ENCODE results near the gene FYCO1.

FYCO1 gene

GRCh38 chr3:45921158-45922038 is 74.2 kb downstream of the FYCO1 start:
- no peak for DNase-seq (ENCODE audit: low read depth in 1 of 2, low spot score in 1 of 2)

DNA sequence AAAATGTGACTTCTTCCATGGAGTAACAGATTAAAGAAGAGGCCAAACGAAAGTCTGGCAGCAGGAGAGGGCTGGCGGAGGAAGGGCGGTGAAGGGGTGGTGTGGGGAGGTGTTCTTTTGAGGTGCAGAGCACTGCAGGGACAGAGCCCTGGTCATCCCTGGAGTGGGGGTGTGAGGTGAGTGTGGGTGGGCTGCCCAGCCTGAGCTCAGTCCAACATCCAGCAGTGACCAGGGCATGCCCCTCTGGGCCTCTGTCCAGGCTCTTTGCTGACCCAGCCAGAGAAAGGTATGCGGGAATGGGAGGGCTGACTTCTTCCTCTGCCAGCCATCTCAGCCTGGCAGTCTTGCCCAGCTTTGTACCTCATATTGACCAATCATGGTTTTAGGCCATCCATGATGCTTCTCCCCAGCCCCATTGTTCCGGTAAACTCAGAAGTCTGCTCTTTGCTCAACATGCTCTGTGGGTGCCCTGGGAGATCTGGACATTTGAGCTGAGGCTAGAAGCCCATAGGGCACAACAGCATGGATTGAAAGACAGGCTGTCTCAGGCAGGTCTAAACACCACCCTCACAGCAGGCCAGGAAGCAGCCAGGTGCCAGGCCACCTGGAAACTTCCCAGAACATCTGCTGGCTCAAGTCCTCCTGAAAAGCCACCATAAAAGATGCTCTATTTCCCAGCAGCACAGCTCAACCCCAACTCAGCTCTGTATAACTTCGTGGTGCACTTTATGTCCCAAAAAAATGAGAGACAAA is 78.3 kb downstream of the FYCO1 start:
- DNase-seq (ENCODE audit: low read depth in 1 of 2, low spot score in 1 of 2) = no peak

DNA sequence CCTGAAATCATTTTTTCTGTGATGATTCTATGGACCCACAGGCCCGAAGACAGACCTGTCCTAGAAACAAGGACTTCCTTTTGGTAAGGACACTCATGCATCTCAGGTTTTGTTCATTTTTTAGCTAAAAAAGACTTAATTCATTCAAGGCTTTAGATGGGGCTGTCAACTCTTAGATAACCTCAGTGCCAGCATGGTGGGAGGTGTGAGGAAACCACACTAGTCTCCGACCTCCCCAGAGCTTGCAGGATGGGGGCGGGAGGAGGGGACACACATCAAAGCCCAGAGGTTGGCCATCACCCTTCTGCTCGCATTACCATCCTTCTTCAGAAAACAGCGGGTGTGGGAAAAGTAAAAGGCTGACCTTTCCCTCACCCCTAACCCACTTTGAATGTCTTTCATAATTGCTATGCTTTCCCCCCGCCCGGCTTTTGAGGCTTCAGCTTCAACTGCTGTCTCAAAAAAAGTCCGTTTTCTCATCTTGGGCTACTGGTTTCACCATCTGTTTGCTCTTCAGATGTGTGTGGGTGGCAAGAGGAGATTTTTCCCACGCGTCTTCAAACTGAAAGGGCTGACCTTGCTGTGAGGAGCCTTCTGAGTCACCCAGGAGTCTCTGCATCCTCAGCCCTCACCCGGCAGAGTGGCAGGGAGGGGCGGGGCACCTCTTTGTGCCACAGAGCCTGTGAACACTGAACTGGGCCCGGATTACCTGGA is 79.9 kb downstream of the FYCO1 start:
- peak; percentile 49 to 64 for DNase-seq (ENCODE audit: low read depth in 1 of 2, low spot score in 1 of 2)

- no peak for DNase-seq (ENCODE audit: low read depth in 1 of 2, low spot score in 1 of 2)
Observed at GRCh38 chr3:45915059-45915439, 80.6 kb downstream of the FYCO1 start.

DNA sequence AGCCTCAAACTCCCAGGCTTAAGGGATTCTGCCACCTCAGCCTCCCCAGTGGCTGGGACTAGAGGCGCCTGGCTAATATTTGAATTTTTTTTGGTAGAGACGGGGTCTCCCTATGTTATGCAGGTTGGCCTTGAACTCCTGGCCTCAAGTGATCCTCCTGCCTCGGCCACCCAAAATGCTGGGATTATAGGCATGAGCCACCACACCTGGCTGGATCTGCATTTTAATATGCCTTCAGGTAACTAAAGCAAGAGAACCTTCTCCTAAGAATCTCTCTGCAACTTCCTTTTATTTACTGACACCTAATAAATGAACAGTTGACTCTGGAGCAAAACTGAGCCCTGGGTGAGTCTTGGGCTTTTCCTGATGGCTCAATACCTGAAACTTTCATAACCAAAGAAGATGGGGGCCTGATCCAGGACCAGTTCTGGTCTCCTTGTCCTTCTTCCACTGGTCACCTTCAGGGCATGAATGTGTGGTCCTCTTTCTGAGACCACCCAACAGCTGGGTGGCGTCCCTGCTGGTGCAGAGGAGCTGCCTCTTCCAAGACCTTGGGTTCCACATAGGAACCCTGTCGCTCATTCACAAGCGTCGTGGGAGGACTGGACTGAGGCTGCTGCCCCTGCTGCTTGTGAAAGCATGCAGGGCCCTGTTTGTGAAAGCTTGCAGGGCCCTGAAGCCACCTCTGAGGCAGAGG is 81.1 kb downstream of the FYCO1 start:
- DNase-seq (ENCODE audit: low read depth in 1 of 2, low spot score in 1 of 2) = no peak

- no peak for DNase-seq (ENCODE audit: low read depth in 1 of 2, low spot score in 1 of 2)
Observed at GRCh38 chr3:45912435-45912834, 83.2 kb downstream of the FYCO1 start.

- DNase-seq (ENCODE audit: low read depth in 1 of 2, low spot score in 1 of 2) = no peak
Observed at GRCh38 chr3:45911511-45912226, 84.0 kb downstream of the FYCO1 start.

DNA sequence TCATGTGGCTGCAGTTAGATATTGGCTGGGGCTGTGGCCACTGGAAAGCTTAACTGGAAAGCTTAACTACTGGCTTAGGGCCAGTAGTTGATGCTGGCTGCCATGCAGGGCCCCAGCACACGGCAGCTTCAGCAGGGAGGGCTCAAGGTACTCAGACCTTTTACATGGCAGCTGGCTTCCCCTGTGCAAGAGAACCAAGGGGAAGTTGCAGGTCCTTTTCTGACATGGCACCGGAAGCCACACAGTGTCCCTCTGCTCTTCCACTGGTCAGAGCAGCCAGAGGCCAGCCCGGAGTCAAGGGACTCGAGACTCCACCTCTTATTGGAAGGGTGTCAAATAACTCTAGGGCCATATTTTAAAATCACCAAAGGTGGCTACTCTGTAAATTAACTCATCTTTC is 84.7 kb downstream of the FYCO1 start:
- DNase-seq (ENCODE audit: low read depth in 1 of 2, low spot score in 1 of 2) = no peak

- DNase-seq (ENCODE audit: low read depth in 1 of 2, low spot score in 1 of 2) = no peak
Observed at GRCh38 chr3:45909542-45909941, 86.1 kb downstream of the FYCO1 start.

GRCh38 chr3:45908761-45909160 is 86.9 kb downstream of the FYCO1 start:
- no peak for DNase-seq (ENCODE audit: low read depth in 1 of 2, low spot score in 1 of 2)

DNA sequence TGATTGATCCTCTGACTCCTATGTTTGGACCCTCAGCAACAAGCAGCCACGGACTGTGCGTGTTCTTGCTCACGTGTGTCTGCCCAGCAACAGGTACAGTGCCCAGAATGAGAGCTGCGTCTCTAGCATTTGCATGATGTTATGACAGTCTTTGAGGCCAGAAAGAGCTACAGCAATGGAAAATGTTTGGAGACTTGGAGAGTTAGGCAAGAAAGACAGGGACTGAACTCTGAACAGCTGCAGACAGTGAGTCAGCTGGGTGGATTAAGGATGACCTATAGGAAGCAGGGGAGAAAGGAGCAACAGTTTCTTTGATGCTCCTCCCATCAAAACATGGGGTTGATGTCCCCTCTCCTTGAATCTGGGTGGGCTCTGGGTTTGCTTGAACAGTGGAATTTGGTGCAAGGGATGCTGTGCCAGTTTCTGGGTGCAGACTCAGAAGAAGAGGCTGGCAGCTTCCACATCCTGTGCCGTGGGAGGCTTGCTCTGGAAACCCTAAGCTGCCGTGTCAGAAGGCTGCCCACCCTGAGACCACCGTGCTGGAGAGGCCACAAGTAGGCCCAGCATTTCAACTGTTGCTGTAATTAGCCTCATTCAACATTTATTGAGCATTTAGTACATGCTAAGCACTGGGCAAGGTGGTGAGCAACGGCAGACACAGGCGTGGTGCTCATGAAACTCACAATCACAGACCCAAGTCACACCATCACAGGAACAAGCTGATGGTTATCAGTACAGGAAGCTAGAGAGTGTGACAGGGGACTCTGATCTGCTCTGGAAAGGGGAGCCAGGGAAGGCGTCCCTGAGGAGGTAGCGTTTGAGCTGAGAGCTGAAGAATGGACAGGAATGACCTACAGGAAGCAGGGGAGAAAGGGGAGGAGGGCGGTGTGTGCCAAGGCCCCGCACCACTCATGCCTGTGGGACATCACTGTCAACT is 87.6 kb downstream of the FYCO1 start:
- no peak for DNase-seq (ENCODE audit: low read depth in 1 of 2, low spot score in 1 of 2)

DNA sequence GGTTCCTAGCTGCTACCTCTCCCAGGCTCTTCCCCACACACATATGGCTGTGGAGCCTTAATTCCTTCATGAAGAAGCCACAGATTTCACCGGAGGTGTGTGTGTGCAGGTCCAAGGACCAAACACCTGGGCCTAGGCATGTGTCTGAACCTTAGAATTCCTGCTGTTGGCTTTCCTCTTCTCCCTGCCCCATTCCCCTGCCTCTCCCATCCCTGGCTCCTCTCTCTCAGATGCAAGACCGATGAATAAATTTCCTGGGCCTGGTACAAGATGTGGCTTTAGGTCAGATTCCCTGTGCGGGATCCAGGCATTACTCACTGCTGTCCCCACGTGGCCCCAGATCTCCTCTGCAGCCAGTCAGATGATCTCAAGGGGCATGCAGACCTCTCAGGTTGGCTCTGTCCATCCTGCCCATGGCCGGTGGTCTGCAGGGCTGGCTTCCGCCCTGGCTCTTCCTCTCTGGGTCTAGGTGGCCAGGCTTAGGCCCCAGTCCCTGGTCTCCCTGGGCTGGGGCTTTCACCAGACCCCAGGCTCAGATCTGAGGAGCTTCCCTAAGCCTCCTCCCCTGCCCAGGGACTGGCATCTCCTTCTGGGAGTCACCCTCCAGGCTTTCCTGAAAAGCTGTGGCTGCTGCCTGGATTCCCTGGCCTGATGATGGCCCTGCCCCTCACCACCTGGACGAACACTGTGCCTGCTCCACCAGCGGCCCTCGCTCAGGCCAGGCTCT is 88.8 kb downstream of the FYCO1 start:
- DNase-seq (ENCODE audit: low read depth in 1 of 2, low spot score in 1 of 2) = no peak

GRCh38 chr3:45905755-45906154 is 89.9 kb downstream of the FYCO1 start:
- no peak for DNase-seq (ENCODE audit: low read depth in 1 of 2, low spot score in 1 of 2)

DNA sequence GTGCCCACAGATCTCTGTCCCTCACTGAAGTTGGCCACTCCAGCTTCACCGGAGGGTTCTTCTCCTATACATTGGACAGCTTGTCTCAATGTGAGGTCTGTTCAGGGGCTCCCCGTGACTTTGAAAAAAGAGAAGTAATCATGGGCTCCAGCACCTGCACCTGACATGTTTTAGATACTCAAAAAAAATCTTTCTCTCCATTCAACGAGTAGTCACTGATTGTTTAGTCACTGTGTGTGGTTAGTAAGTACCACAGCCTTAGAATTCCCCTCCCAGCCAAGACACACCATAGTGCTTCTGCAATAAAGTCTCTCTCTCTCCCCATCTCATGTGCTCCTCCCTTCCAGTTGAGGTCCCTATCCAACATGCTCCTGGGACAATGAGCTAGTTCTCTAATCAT is 90.7 kb downstream of the FYCO1 start:
- DNase-seq (ENCODE audit: low read depth in 1 of 2, low spot score in 1 of 2) = no peak

GRCh38 chr3:45896956-45897355 is 98.7 kb downstream of the FYCO1 start:
- DNase-seq (ENCODE audit: low read depth in 1 of 2, low spot score in 1 of 2) = no peak

DNA sequence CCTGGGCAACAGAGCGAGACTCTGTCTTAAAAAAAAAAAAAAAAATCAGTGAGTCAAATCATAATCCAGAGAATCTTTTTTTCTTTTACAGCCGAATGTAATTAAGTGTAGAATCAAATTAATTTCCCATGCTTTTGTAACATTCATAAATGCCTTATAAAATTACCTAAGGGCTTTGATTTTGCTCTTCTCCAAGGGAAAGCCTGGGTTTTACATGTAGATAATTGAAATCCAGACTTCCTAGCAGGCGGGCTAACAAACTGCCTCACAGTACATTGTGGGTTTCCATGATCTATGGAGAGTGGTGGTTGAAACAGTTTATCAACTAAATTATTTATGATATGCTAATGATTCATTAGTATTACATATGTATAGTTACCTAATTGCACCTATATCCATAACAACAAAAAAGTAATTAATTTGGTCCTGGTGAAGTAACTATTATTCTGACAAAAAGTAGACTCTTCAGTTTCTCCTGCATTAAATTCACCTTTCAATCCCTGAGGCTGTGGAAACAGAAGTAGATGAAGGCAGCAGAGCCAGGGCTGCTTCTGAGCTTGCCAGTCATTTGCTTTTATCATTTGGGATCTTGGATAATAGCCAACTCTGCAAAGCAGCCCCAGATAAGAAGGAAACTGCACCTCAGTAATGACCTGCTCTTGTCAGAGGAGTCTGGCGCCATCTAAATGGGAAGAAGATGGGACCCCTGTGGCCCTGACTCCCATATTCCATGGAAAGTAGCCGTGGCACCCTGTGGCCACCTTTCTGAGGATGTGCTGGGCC is 99.7 kb downstream of the FYCO1 start:
- no peak for DNase-seq (ENCODE audit: low read depth in 1 of 2, low spot score in 1 of 2)

DNA sequence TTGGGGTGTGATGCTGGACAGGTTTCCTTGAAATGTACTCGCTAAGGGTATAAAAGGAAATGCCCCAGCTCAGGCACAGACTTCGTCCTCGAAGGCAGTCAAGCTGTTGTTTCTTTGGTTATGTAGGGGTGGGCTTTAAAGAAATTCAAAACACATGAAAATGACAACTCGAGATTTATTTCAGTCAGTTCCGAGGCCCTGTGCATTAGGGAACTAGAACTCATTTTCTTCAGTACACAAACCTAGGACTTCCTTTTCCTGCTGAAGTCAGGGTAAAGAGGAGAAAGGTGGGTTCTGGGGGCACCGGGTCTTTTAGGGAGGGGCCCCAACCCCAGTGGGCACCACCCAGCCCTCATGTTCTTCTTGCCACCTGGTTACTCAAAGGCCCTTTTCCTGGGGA is 101.6 kb downstream of the FYCO1 start:
- no peak for DNase-seq (ENCODE audit: low read depth in 1 of 2, low spot score in 1 of 2)

DNA sequence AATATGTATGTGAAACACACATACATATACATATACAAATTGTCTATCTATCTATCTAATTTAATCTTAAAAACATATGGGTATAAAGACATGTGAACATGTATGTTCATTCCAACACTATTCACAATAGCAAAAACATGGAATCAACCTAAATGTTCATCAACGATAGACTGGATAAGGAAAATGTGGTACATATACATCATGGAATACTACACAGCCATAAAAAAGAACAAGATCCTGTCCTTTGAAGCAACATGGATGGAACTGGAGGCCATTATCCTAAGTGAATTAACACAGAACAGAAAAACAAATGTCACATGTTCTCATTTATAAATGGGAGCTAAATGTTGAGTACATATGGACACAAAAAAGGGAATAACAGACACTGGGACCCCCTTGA is 103.5 kb downstream of the FYCO1 start:
- no peak for DNase-seq (ENCODE audit: low read depth in 1 of 2, low spot score in 1 of 2)
